Measurements from ENCODE around the gene IL1RAPL1.
A peak's percentile ranks its signal among the peaks of the same experiment; 100 is the strongest.

IL1RAPL1 gene

GRCh38 chrX:28586981-28587551, at the start of gene IL1RAPL1:
Gene IL1RAPL1 (plus strand): TSS chrX:28587446.
- Histone ChIP-seq H3K27me3 (replicated peaks) (no peaks in the 10 kb centered on the region), H3K36me3 (replicated peaks) (no peaks in the 10 kb centered on the region), H3K27ac (no peak within 1 kb of the TSS), H3K4me3 (ENCODE audit: low read depth, low read length) (peak within 1 kb of the TSS; percentile 57)
- TF ChIP-seq CTCF (IDR thresholded peaks at IDR 0.05; ENCODE audit: low read depth, low read length, missing control alignments), result peak; percentile 30
- in situ Hi-C loops (cut with HindIII; ENCODE audit: low pct_ligation_motif_present, low sequenced_read_pairs), result no loop called here
- DNase-seq, result peak; percentile 56

GRCh38 chrX:28542791-28543190, 44.5 kb upstream of the IL1RAPL1 start:
- Histone ChIP-seq H3K4me3 (ENCODE audit: low read depth, low read length) (no peak overlapping the region), H3K36me3 (replicated peaks) (no peaks in the 10 kb centered on the region), H3K27me3 (replicated peaks) (no peaks in the 10 kb centered on the region), H3K27ac (no peak overlapping the region)
- no peak for TF ChIP-seq CTCF (IDR thresholded peaks at IDR 0.05; ENCODE audit: low read depth, low read length, missing control alignments)
- in situ Hi-C loops (cut with HindIII; ENCODE audit: low pct_ligation_motif_present, low sequenced_read_pairs), result no loop called here
- no peak for DNase-seq

DNA sequence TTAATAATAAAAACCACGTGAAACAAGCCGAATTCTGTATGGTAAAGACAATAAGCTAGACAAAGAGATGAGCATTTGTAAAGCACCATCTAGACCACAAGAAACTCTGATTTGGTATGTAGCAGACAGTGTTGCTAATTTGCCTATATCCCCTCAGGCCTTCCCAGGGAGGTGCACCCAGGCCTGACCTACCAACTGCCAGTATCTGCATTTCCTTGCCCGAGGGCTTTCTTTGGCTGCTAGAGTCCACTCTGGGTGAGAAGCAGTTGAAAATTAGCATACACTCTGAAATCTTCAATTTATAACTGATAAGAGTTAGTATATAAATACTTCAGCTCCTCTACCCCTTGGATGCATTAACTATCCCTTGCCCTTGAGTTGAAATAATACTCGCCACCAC, 37.4 kb upstream of the IL1RAPL1 start:
- no peak overlapping the region for H3K4me3 ChIP-seq (ENCODE audit: low read depth, low read length)
- no peak for DNase-seq
- no peaks in the 10 kb centered on the region for H3K36me3 ChIP-seq (replicated peaks)
- no peak overlapping the region for H3K27ac ChIP-seq
- no peaks in the 10 kb centered on the region for H3K27me3 ChIP-seq (replicated peaks)
- in situ Hi-C loops (cut with HindIII; ENCODE audit: low pct_ligation_motif_present, low sequenced_read_pairs), result no loop called here
- TF ChIP-seq CTCF (IDR thresholded peaks at IDR 0.05; ENCODE audit: low read depth, low read length, missing control alignments), result no peak

DNA sequence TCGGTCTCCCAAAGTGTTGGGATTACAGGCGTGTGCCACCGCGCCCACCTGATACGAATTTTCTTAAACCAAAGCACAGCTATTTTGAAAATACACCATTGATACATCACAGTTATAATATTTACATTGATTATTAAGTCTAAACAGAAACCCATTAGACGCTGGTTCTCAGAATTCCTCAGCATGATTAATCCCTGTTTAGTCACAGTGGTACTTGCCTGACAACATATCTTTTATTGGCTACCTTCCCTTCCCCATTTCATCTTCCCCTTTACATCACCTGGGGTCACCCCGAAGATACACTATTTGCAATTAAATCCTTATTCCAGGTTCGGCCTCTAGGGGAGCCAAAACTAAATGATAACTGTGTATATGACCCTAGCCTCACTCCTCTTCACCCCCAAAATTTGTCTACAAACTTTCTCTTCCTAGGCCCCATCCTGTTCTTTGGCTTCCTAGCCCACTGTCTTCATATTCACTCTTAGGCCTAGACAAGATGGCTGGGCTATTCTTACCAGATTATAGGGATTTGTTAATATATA, 36.8 kb upstream of the IL1RAPL1 start:
- no peaks in the 10 kb centered on the region for H3K36me3 ChIP-seq (replicated peaks)
- no peak for TF ChIP-seq CTCF (IDR thresholded peaks at IDR 0.05; ENCODE audit: low read depth, low read length, missing control alignments)
- no peaks in the 10 kb centered on the region for H3K27me3 ChIP-seq (replicated peaks)
- no peak overlapping the region for H3K27ac ChIP-seq
- in situ Hi-C loops (cut with HindIII; ENCODE audit: low pct_ligation_motif_present, low sequenced_read_pairs), result no loop called here
- H3K4me3 ChIP-seq (ENCODE audit: low read depth, low read length), result no peak overlapping the region
- no peak for DNase-seq

DNA sequence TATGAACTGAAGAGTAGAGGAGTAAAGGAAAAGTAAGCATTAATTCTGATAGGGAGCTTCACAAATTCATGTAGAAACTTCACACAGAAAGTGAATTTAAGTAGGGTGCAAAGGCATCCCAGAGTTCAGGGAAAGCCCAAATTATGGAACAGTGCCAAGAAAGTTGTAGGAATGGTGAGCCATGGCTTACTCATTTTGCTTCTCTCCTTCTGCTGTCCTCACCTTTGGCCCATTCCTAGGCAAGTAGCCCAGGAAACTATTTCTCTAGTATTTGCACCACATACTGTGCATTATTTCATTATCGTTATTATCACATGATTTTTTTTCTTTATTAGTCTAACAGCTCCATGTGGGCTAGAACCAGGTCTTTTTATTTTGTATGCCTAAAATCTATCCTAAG, 34.9 kb upstream of the IL1RAPL1 start:
- Histone ChIP-seq H3K27ac (no peak overlapping the region), H3K4me3 (ENCODE audit: low read depth, low read length) (no peak overlapping the region), H3K27me3 (replicated peaks) (no peaks in the 10 kb centered on the region), H3K36me3 (replicated peaks) (no peaks in the 10 kb centered on the region)
- peak; percentile 2 for DNase-seq
- no peak for TF ChIP-seq CTCF (IDR thresholded peaks at IDR 0.05; ENCODE audit: low read depth, low read length, missing control alignments)
- in situ Hi-C loops (cut with HindIII; ENCODE audit: low pct_ligation_motif_present, low sequenced_read_pairs), result no loop called here

All from brain microvascular endothelial cell (primary cell).